GM06990 (cell line): ENCODE data around the gene OR9Q2.

Experiments used
- DNase-seq: peaks from one replicate; pipeline ENCODE4 v3.0.0-alpha.2; 2011; ENCODE audit not compliant: insufficient read length; ENCODE audit errors: extremely low read depth
- H3K27me3 ChIP-seq: replicated peaks from 2 replicates; pipeline ENCODE4 v1.6.0; 2011; ENCODE audit warnings: low read length; ENCODE audit not compliant: control insufficient read depth, insufficient read depth
- H3K36me3 ChIP-seq: 2 replicates; pipeline ENCODE4 v1.5.1; 2011; ENCODE audit warnings: low read length; ENCODE audit not compliant: control insufficient read depth, insufficient read depth
- H3K4me3 ChIP-seq: replicated peaks from 2 replicates; pipeline ENCODE4 v1.5.1; 2011; ENCODE audit warnings: low read depth, mild to moderate bottlenecking, control low read depth, low read length
- TF ChIP-seq, protein P1 (sequence below): IDR thresholded peaks from 2 replicates; pipeline ENCODE4 v1.5.1; 2011; ENCODE audit warnings: low read length, control low read depth, mild to moderate bottlenecking, inconsistent platforms; ENCODE audit not compliant: insufficient read depth, poor library complexity, severe bottlenecking

Gene OR9Q2, protein sequence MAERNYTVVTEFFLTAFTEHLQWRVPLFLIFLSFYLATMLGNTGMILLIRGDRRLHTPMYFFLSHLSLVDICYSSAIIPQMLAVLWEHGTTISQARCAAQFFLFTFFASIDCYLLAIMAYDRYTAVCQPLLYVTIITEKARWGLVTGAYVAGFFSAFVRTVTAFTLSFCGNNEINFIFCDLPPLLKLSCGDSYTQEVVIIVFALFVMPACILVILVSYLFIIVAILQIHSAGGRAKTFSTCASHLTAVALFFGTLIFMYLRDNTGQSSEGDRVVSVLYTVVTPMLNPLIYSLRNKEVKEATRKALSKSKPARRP

DNA sequence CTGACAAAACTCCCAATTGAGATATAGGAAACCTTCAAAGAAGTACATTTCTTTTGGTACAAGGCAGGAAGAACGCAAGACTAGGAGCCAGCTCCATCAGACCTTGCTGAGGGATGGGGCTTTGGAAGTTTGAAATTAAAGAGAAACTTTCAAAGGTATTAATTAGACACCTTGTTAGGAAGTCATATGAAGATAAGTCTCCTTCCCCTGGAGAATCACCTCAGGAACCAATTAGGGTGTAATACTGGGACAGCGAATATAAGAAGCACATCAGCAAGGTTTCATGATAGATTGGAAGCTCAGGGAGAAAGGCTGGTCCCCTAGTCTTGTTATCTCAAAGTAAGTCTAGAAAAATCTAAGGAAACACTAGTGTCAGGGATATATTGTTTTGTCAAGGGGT is at the start of gene OR9Q2:
TSS of gene OR9Q2 (plus strand) at position 301 of the 400 bp plus-strand sequence. CDS start 1,421 bp downstream, outside the sequence.
- Histone ChIP-seq H3K27me3 (no peaks in the 10 kb centered on the region), H3K4me3 (no peak within 1 kb of the TSS), H3K36me3 (no peaks in the 10 kb centered on the region)
- TF ChIP-seq, protein P1, sequence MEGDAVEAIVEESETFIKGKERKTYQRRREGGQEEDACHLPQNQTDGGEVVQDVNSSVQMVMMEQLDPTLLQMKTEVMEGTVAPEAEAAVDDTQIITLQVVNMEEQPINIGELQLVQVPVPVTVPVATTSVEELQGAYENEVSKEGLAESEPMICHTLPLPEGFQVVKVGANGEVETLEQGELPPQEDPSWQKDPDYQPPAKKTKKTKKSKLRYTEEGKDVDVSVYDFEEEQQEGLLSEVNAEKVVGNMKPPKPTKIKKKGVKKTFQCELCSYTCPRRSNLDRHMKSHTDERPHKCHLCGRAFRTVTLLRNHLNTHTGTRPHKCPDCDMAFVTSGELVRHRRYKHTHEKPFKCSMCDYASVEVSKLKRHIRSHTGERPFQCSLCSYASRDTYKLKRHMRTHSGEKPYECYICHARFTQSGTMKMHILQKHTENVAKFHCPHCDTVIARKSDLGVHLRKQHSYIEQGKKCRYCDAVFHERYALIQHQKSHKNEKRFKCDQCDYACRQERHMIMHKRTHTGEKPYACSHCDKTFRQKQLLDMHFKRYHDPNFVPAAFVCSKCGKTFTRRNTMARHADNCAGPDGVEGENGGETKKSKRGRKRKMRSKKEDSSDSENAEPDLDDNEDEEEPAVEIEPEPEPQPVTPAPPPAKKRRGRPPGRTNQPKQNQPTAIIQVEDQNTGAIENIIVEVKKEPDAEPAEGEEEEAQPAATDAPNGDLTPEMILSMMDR, result no peak
- no peak for DNase-seq

DNA sequence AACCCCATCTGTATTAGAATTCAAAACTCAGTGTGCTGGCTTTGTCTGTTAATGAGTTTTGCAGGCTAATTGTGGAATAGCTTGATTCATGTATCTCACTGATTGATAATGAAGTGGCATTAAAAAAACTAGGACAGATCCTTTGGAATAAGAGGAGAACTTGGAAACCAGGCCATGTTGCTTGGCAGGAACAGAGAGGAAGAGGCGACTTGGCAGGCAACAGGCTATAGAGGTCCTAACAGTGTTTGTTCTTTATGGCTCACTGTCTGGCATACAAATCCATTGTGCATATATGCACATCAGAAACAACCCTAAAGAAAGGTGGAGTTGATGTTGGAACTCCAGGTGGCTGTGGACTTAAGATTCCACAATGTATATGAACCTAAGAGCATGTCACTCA is 46.1 kb upstream of the OR9Q2 start:
- Histone ChIP-seq H3K4me3 (no peak overlapping the region), H3K27me3 (no peaks in the 10 kb centered on the region), H3K36me3 (no peaks in the 10 kb centered on the region)
- TF ChIP-seq, protein P1, result no peak
- no peak for DNase-seq

GRCh38 chr11:58152781-58153180 is 36.1 kb upstream of the OR9Q2 start:
- no peaks in the 10 kb centered on the region for H3K27me3 ChIP-seq
- H3K36me3 ChIP-seq, result no peaks in the 10 kb centered on the region
- no peak for DNase-seq
- TF ChIP-seq, protein P1, result no peak
- no peak overlapping the region for H3K4me3 ChIP-seq

DNA sequence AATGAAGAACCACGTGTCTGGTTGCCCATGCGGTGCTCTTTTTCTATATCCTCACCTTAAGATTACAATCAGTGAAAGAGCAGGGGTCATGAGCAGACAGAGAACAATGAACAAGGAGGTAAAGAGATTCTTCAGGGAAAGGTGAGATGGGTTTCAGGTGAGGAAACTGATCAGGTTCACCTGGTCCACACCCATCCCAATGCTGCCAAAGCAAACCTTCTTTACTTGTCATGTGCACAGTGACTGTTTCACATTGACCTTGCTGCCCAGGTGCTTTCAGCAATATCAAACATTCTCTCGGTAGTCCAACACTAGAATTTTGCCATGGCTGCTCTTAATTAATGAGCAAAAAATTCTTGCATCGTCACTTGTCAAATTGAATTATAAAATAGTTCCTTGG is 24.5 kb upstream of the OR9Q2 start:
- H3K36me3 ChIP-seq, result no peaks in the 10 kb centered on the region
- no peaks in the 10 kb centered on the region for H3K27me3 ChIP-seq
- H3K4me3 ChIP-seq, result no peak overlapping the region
- no peak for DNase-seq
- TF ChIP-seq, protein P1, result no peak

GRCh38 chr11:58164990-58165389 is 23.9 kb upstream of the OR9Q2 start:
- Histone ChIP-seq H3K27me3 (no peaks in the 10 kb centered on the region), H3K36me3 (no peaks in the 10 kb centered on the region), H3K4me3 (no peak overlapping the region)
- TF ChIP-seq, protein P1, result no peak
- DNase-seq, result no peak
